ENCODE measurements around the gene OVOL2. TPM values are rescaled to one million over a fixed set of nuclear protein-coding genes. Genes with fewer than 3 reads are reported as not detected.

OVOL2 gene
- total and polyA plus RNA-seq, 2 of the 8 experiments (the other 6 are each of a cell fraction or from before 2014, with no cell fraction given) = 11.0 to 11.4 TPM

DNA sequence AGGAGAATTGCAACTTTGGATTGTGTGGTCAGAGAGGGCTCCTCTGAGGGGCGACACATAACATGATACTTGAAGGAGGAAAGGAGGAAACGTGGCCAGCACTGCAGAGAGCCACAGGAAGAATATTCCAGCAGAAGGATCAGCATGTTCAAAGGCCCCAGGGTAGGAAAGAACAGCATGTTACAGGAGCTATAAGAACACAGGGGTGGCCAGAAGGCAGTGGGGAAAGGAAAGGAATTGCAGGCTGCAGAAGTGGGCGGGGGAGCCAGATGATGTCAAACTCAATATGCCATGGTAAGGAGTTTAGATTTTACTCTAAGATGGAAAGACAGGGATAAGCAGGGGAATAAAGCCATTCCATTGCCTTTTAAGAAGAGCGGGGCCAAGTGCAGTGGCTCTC is 58.1 kb downstream of the OVOL2 start:
- DNase-seq (ENCODE audit: low read depth in 1 of 2, low spot score in 2 of 2) (no peak), FAIRE-seq (no peak)
- Histone ChIP-seq H3K56ac (replicated peaks; ENCODE audit: insufficient read length, low read depth, low read length) (no peak overlapping the region), H3K9me3 (ENCODE audit: insufficient read depth in 2 of 2, low read depth in 1 of 2, low read length in 1 of 2) (no peaks in the 10 kb centered on the region), H2BK12ac (ENCODE audit: low read depth, low read length) (no peak overlapping the region), H2BK15ac (ENCODE audit: low read length) (no peak overlapping the region), H2AFZ (ENCODE audit: low read length) (no peak overlapping the region), H3K27me3 (replicated peaks in 1 of 4; ENCODE audit: control insufficient read depth in 3 of 4, extremely low read depth in 1 of 4, insufficient read depth in 3 of 4, low read length in 3 of 4) (no peaks in the 10 kb centered on the region), H2BK5ac (ENCODE audit: low read depth, low read length) (no peak overlapping the region), H3K79me1 (ENCODE audit: low read depth, low read length) (no peaks in the 10 kb centered on the region), H3K79me2 (ENCODE audit: control insufficient read depth in 1 of 2, insufficient read depth in 2 of 2, low read length in 2 of 2) (no peaks in the 10 kb centered on the region), H3K27ac (ENCODE audit: low read depth, low read length) (no peak overlapping the region), H3K4ac (replicated peaks; ENCODE audit: insufficient read length, low read depth, low read length) (no peak overlapping the region), H3K14ac (ENCODE audit: insufficient read length) (no peak overlapping the region), H2BK120ac (replicated peaks; ENCODE audit: low read depth, low read length) (no peak overlapping the region), H4K20me1 (replicated peaks in 1 of 2; ENCODE audit: control insufficient read depth in 1 of 2, insufficient read depth in 2 of 2, low read length in 2 of 2) (no peaks in the 10 kb centered on the region), H3K23me2 (ENCODE audit: low read depth, low read length) (no peaks in the 10 kb centered on the region; the same call in 1 of the 2 replicates), H2AK5ac (ENCODE audit: low read depth, low read length) (no peak overlapping the region), H4K91ac (replicated peaks; ENCODE audit: insufficient read length, low read length) (no peak overlapping the region), H3K18ac (ENCODE audit: extremely low read depth, low read length) (no peak overlapping the region), H3K4me3 (ENCODE audit: extremely low read depth in 1 of 4, insufficient read depth in 2 of 4, low read depth in 3 of 4, low read length in 4 of 4) (no peak overlapping the region), H3K36me3 (ENCODE audit: control insufficient read depth in 2 of 4, insufficient read depth in 4 of 4, low read length in 3 of 4) (no peaks in the 10 kb centered on the region), H3K9ac (replicated peaks in 1 of 4; ENCODE audit: extremely low read depth in 1 of 4, low read depth in 3 of 4, low read length in 3 of 4) (no peak overlapping the region), H3K4me2 (ENCODE audit: insufficient read depth in 1 of 2, low read depth in 2 of 2, low read length in 2 of 2) (no peak overlapping the region), H2BK20ac (ENCODE audit: low read length) (no peak overlapping the region), H4K5ac (ENCODE audit: insufficient read length, low read depth, low read length) (no peak overlapping the region), H4K8ac (ENCODE audit: extremely low read depth, insufficient read depth, low read length) (no peak overlapping the region), H3K23ac (ENCODE audit: insufficient read length) (no peak overlapping the region), H3K4me1 (replicated peaks in 1 of 4; ENCODE audit: control insufficient read depth in 3 of 4, insufficient read depth in 4 of 4, low read length in 3 of 4) (peaks cover 0 to 7% (median 1%) of the 10 kb centered on the region in 4 experiments; a peak in 5 of 7 replicates)
- ChIA-PET POLR2A (ENCODE audit: partially characterized antibody) (interaction anchor here (31.5 kb wide), 1 partner anchor 38 kb away, joined by 424 read pairs; the partner anchor contains the start of genes MGME1 and SNX5), CTCF (ENCODE audit: partially characterized antibody) (interaction anchor here (0.6 to 1.9 kb wide), 3 partner anchors 13 to 154 kb away, joined by 3 to 4 read pairs (median 3); no protein-coding TSS in a partner anchor)
- WGBS, 2 experiments (ENCODE audit: extremely low coverage in 1 of 2, insufficient coverage in 1 of 2, insufficient read length in 1 of 2, insufficient replicate concordance in 2 of 2, low coverage in 1 of 2, low lambda C conversion rate in 2 of 2, missing lambda C conversion rate in 1 of 2) = 84% methylated on average over 4 of the region's 4 CpGs; no CpG with 5 or more reads in 1 of the 2 experiments
- TF ChIP-seq ATF3 (IDR thresholded peaks at IDR 0.05; ENCODE audit: insufficient read depth, low read depth, low read length) (no peak), JUND (IDR thresholded peaks at IDR 0.05; ENCODE audit: low read length) (no peak), GTF2F1 (IDR thresholded peaks at IDR 0.05; ENCODE audit: borderline replicate concordance, low read depth, low read length) (no peak), EP300 (IDR thresholded peaks at IDR 0.05; ENCODE audit: borderline replicate concordance in 1 of 2, low read depth in 2 of 2, low read length in 2 of 2) (no peak), TAF1 (IDR thresholded peaks at IDR 0.05; ENCODE audit: low read depth, low read length) (no peak), ZNF274 (IDR thresholded peaks at IDR 0.05; ENCODE audit: borderline replicate concordance, extremely low read depth, low read length) (no peak), TAF7 (optimal IDR thresholded peaks at IDR 0.05; ENCODE audit: borderline replicate concordance, low read depth, low read length) (no peak), CBX8 (IDR thresholded peaks at IDR 0.05; ENCODE audit: borderline replicate concordance, low read depth, low read length) (no peak), SIX5 (IDR thresholded peaks at IDR 0.05; ENCODE audit: low read depth, low read length) (no peak), RAD21 (IDR thresholded peaks at IDR 0.05 in 1 of 2, conservative IDR thresholded peaks at IDR 0.05 in 1 of 2; ENCODE audit: low read depth in 2 of 2, low read length in 2 of 2) (no peak), HDAC2 (IDR thresholded peaks at IDR 0.05; ENCODE audit: borderline replicate concordance in 1 of 2, low read depth in 2 of 2, low read length in 2 of 2) (no peak), MAX (IDR thresholded peaks at IDR 0.05) (no peak)
